HG03460 (cell line): ENCODE measurements around the gene PRRC2C.
A peak's percentile ranks its signal among the peaks of the same experiment; 100 is the strongest.
"Not testable (repeated sequence)": the region's sequence is repeated elsewhere in the genome, so short reads cannot be mapped to it uniquely, and the experiment has no call there.

Experiments
- ATAC-seq: cut with Tn5 transposase; IDR thresholded peaks from one replicate; pipeline ENCODE4 v1.9.1; 2021; ENCODE audit not compliant: unreplicated experiment

Gene PRRC2C

GRCh38 chr1:171500304-171500703 lies 15.0 kb downstream of the PRRC2C start:
- ATAC-seq, result no peak

GRCh38 chr1:171500803-171501202 lies 15.5 kb downstream of the PRRC2C start:
- no peak for ATAC-seq

- peak; percentile 81 for ATAC-seq
Measured at GRCh38 chr1:171501305-171502024, 16.1 kb downstream of the PRRC2C start.

- ATAC-seq, result no peak
Measured at GRCh38 chr1:171506525-171507304, 21.4 kb downstream of the PRRC2C start.

- ATAC-seq, result no peak
Measured at GRCh38 chr1:171507435-171507834, 22.1 kb downstream of the PRRC2C start.

DNA sequence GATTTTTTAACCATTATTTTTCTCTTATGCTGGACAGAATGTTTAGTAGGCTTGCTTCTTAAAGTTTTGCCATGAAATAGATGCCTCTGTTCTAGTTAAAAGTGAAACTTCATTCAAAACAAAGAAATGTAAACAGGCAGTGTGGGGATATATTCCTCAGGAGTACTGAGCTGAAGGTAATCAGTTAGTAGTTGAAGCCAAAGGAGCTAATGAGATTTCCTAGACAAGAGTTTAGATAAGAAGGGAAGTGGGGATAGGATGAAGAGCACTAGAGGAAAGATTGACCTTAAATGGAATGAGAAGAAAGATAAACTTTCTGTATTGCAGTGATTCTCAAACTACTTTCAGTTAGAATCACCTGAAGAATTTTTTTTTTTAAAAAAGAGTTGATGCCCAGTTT lies 23.9 kb downstream of the PRRC2C start:
- no peak for ATAC-seq

GRCh38 chr1:171513743-171514142 lies 28.4 kb downstream of the PRRC2C start:
- no peak for ATAC-seq

GRCh38 chr1:171515299-171515698 lies 30.0 kb downstream of the PRRC2C start:
- ATAC-seq, result no peak

DNA sequence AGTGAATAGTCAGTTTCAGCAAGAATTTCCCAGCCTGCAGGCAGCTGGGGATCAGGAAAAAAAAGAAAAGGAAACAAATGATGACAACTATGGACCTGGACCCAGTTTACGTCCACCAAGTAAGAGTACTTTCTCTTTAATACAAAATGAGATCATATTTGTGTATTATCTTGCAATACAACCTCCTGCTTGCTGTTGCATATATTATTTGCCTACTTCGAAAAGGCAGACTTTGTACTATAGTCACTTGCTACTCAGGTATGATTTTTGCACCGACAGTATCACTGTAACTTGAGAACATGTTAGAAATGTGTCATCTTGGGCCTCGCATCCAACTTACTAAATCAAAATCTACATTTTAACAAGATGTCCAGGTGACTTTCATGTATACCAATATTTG lies 30.4 kb downstream of the PRRC2C start:
- ATAC-seq, result no peak

GRCh38 chr1:171521567-171521966 lies 36.2 kb downstream of the PRRC2C start:
- ATAC-seq, result no peak

GRCh38 chr1:171530676-171531075 lies 45.3 kb downstream of the PRRC2C start:
- ATAC-seq, result no peak

DNA sequence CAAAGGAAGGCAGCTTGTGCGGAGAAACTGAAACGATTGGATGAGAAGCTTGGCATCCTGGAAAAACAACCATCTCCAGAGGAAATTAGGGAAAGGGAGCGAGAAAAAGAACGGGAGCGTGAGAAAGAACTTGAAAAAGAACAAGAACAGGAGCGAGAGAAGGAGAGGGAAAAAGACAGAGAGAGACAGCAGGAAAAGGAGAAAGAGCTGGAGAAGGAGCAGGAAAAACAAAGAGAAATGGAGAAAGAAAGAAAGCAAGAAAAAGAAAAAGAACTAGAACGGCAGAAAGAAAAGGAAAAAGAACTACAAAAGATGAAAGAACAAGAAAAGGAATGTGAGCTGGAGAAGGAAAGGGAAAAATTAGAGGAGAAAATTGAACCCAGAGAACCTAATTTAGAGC lies 47.2 kb downstream of the PRRC2C start:
- no peak for ATAC-seq

- no peak for ATAC-seq
Measured at GRCh38 chr1:171545523-171545922, 60.2 kb downstream of the PRRC2C start.

GRCh38 chr1:171550050-171550449 lies 64.7 kb downstream of the PRRC2C start:
- ATAC-seq, result no peak

DNA sequence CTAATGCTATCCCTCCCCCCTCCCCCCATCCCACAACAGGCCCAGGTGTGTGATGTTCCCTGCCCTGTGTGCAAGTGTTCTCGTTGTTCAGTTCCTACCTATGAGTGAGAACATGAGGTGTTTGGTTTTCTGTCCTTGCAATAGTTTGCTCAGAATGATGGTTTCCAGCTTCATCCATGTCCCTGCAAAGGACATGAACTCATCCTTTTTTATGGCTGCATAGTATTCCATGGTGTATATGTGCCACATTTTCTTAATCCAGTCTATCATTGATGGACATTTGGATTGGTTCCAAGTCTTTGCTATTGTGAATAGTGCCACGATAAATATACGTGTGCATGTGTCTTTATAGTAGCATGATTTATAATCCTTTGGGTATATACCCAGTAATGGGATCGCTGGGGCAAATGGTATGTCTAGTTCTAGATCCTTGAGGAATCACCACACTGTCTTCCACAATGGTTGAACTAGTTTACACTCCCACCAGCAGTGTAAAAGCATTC lies 65.3 kb downstream of the PRRC2C start:
- ATAC-seq, result not testable (repeated sequence)

DNA sequence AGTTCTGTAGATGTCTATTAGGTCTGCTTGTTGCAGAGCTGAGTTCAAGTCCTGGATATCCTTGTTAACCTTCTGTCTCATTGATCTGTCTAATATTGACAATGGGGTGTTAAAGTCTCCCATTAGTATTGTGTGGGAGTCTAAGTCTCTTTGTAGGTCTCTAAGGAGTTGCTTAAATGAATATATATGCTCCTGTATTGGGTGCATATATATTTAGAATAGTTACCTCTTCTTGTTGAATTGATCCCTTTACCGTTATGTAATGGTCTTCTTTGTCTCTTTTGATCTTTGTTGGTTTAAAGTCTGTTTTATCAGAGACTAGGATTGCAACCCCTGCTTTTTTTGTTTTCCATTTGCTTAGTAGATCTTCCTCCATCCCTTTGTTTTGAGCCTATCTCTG lies 68.6 kb downstream of the PRRC2C start:
- not testable (repeated sequence) for ATAC-seq

GRCh38 chr1:171563675-171564074 lies 78.3 kb downstream of the PRRC2C start:
- ATAC-seq, result no peak

- ATAC-seq, result no peak
Measured at GRCh38 chr1:171566467-171566866, 81.1 kb downstream of the PRRC2C start.

GRCh38 chr1:171570295-171570694 lies 85.0 kb downstream of the PRRC2C start:
- no peak for ATAC-seq

DNA sequence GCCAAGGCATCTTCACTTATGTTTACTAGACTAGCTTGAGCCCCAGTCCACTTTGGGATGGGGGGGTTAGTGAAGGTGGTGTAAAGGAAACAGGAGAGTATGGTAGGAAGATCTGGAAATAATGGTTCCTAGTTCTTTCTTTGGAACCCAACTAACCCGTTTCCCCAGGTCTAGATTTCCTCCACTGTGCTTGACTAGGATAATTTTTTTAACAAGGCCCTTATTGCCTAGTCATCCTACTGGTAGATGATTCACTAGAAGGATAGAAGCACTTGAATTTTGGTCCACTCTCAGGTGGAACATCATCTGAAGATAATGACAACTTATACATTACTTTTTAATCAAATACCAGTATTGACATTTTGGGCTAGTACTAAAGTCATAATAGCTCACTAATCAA lies 90.8 kb downstream of the PRRC2C start:
- no peak for ATAC-seq

GRCh38 chr1:171581226-171581625 lies 95.9 kb downstream of the PRRC2C start:
- ATAC-seq, result no peak

- no peak for ATAC-seq
Measured at GRCh38 chr1:171581766-171582165, 96.4 kb downstream of the PRRC2C start.
